ENCODE data around the gene ODC1.
A peak's percentile ranks its signal among the peaks of the same experiment; 100 is the strongest.

ODC1 gene

DNA sequence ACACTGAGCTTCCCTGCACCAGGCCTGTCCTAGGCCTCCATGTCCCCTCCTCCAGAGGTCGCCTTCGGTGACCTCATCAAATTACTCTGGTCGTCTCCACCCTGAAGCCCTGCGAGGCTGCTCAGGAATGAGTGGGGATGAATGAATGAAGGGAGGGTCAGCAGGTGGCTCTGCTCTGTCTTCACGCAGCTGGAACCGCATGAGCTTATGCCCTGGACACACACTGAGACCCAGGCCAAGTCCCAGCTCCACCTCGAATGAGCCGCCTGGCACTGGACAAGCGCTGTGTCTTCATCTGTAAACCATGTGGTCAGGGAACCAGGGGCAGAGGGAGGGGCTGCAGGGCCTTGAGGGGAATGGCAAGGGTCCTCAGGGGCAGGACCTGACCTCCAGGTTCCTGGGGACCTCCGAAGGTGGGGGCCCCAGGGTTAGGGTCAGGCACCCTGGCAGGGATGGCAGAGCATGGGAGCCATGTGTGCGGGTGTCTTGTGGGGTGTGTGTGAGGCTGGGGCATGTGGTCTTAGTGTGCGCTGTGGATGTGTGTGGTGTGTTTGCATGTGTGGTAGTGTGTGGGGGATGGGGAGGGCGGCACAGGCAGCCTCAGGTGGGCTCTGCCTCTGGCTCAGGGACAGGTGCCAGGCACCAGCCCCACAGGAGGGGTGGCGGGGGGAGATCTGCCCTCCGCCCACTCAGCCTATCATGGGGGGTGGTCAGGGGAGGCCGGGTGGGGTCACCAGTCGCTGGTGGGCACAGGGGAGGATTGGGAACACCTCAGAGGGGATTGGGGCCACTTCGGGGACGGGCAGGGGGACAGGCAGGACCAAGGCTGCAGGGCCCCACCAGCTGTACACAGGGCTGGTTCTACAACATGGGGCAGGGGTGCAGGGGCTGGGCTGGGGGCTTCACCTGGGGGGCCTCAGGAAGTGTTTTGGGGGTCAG, 13.9 kb downstream of the ODC1 start:
- TF ChIP-seq BCL11A (tag by site-specific recombination; IDR thresholded peaks at IDR 0.05; ENCODE audit: low read depth): 0 out of 2 replicates have a peak, but pooled peaks have one; percentile 8
- no peak for TF ChIP-seq MZF1 (tag by site-specific recombination; IDR thresholded peaks at IDR 0.05; ENCODE audit: borderline replicate concordance)
- TF ChIP-seq, protein P1, sequence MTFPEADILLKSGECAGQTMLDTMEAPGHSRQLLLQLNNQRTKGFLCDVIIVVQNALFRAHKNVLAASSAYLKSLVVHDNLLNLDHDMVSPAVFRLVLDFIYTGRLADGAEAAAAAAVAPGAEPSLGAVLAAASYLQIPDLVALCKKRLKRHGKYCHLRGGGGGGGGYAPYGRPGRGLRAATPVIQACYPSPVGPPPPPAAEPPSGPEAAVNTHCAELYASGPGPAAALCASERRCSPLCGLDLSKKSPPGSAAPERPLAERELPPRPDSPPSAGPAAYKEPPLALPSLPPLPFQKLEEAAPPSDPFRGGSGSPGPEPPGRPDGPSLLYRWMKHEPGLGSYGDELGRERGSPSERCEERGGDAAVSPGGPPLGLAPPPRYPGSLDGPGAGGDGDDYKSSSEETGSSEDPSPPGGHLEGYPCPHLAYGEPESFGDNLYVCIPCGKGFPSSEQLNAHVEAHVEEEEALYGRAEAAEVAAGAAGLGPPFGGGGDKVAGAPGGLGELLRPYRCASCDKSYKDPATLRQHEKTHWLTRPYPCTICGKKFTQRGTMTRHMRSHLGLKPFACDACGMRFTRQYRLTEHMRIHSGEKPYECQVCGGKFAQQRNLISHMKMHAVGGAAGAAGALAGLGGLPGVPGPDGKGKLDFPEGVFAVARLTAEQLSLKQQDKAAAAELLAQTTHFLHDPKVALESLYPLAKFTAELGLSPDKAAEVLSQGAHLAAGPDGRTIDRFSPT (tag by site-specific recombination; IDR thresholded peaks at IDR 0.05): 0 out of 2 replicates have a peak, but pooled peaks have one; percentile 20
- 0 out of 2 replicates have a peak, but pooled peaks have one; percentile 2 for TF ChIP-seq ZIC2 (tag by site-specific recombination; IDR thresholded peaks at IDR 0.05)
- H3K4me1 ChIP-seq (ENCODE audit: control insufficient read depth, insufficient read depth, low read length): no peaks in the 10 kb centered on the region
- ChIA-PET POLR2A (interaction anchor here (0.8 to 1.8 kb wide), 7 partner anchors 14 to 591 kb away, joined by 3 to 17 read pairs (median 5); partner anchors contain the start of genes ODC1 and TAF1B), CTCF (interaction anchor here (0.6 to 4.6 kb wide), 52 partner anchors 7 to 665 kb away, joined by 3 to 81 read pairs (median 5); partner anchors contain the start of genes CYS1, ODC1 and RRM2)
- peaks cover 0 to 7% of the 10 kb centered on the region in 2 experiments; a peak in 1 of 3 replicates for H3K36me3 ChIP-seq (ENCODE audit: control insufficient read depth in 2 of 2, insufficient read depth in 1 of 2, low read length in 2 of 2)
- no peaks in the 10 kb centered on the region for H3K9me3 ChIP-seq (ENCODE audit: control insufficient read depth, insufficient read depth, low read depth, low read length)
- H3K27ac ChIP-seq (ENCODE audit: extremely low read depth, low read depth, low read length): no peak overlapping the region
- H3K4me3 ChIP-seq (ENCODE audit: low read depth, low read length): no peak overlapping the region

DNA sequence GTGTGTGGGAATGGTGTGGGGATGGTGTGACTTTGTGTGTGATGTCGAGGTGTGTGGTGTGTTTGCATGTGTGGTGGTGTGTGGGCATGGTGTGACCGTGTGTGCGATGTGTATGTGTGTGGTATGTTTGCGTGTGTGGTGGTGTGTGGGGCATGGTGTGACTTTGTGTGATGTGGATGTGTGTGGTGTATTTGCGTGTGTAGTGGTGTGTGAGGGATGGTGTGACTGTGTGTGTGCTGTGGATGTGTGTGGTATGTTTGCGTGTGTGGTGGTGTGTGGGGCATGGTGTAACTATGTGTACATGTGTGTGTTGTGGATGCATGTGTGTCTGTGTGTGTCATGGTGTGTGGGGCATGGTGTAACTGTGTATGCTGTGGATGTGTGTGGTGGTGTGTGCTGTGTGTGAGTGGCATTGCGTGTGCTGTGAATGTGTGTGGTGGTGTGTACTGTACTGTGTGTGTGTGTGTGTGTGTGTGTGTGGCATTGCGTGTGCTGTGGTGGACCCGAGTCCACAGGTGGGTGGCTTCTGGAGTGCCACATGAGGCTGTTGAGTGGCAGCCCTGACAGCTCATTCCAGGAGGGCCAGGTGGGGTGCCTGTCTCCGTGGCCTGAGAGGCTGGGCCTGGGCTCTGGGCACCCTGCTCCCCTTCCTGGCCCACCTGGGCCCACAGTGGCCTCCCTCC, 14.7 kb downstream of the ODC1 start:
- ChIA-PET CTCF (interaction anchor here (0.7 to 4.6 kb wide), 9 partner anchors 13 to 361 kb away, joined by 3 to 81 read pairs (median 5); partner anchors contain the start of genes CYS1, ODC1 and RRM2), POLR2A (interaction anchor here (0.8 kb wide), 1 partner anchor 15 kb away, joined by 3 read pairs; the partner anchor contains the start of gene ODC1)
- H3K27ac ChIP-seq (ENCODE audit: extremely low read depth, low read depth, low read length): no peak overlapping the region
- TF ChIP-seq SCRT2 (tag by site-specific recombination; IDR thresholded peaks at IDR 0.05) (peak; percentile 94), KLF8 (tag by site-specific recombination; IDR thresholded peaks at IDR 0.05) (peak; percentile 3; the same call in 1 of the 2 replicates), ZNF544 (tag by site-specific recombination; IDR thresholded peaks at IDR 0.05) (peak; percentile 52; the same call in 1 of the 2 replicates), ZBTB20 (tag by site-specific recombination; IDR thresholded peaks at IDR 0.05) (0 out of 2 replicates have a peak, but pooled peaks have one; percentile 26), ZNF266 (tag by site-specific recombination; IDR thresholded peaks at IDR 0.05; ENCODE audit: low read depth) (0 out of 2 replicates have a peak, but pooled peaks have one; percentile 16), ZBTB21 (tag by site-specific recombination; IDR thresholded peaks at IDR 0.05) (no peak), ZNF473 (tag by site-specific recombination; IDR thresholded peaks at IDR 0.05) (0 out of 2 replicates have a peak, but pooled peaks have one; percentile 14), ZNF670 (tag by site-specific recombination; IDR thresholded peaks at IDR 0.05; ENCODE audit: low read depth) (peak; percentile 85), EGR2 (tag by site-specific recombination; IDR thresholded peaks at IDR 0.05; ENCODE audit: low read depth) (peak; percentile 2; the same call in 1 of the 2 replicates), ZNF791 (tag by site-specific recombination; IDR thresholded peaks at IDR 0.05) (0 out of 2 replicates have a peak, but pooled peaks have one; percentile 8), ZNF600 (tag by site-specific recombination; IDR thresholded peaks at IDR 0.05) (peak; percentile 66; the same call in 1 of the 2 replicates), ZNF423 (tag by site-specific recombination; IDR thresholded peaks at IDR 0.05) (no peak), SCRT1 (tag by site-specific recombination; IDR thresholded peaks at IDR 0.05; ENCODE audit: borderline replicate concordance) (peak; percentile 87)
- TF ChIP-seq, protein P1 (tag by site-specific recombination; IDR thresholded peaks at IDR 0.05): peak; percentile 74; the same call in 1 of the 2 replicates
- TF ChIP-seq, protein P2, sequence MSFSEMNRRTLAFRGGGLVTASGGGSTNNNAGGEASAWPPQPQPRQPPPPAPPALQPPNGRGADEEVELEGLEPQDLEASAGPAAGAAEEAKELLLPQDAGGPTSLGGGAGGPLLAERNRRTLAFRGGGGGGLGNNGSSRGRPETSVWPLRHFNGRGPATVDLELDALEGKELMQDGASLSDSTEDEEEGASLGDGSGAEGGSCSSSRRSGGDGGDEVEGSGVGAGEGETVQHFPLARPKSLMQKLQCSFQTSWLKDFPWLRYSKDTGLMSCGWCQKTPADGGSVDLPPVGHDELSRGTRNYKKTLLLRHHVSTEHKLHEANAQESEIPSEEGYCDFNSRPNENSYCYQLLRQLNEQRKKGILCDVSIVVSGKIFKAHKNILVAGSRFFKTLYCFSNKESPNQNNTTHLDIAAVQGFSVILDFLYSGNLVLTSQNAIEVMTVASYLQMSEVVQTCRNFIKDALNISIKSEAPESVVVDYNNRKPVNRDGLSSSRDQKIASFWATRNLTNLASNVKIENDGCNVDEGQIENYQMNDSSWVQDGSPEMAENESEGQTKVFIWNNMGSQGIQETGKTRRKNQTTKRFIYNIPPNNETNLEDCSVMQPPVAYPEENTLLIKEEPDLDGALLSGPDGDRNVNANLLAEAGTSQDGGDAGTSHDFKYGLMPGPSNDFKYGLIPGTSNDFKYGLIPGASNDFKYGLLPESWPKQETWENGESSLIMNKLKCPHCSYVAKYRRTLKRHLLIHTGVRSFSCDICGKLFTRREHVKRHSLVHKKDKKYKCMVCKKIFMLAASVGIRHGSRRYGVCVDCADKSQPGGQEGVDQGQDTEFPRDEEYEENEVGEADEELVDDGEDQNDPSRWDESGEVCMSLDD (tag by site-specific recombination; IDR thresholded peaks at IDR 0.05): 0 out of 2 replicates have a peak, but pooled peaks have one; percentile 27
- TF ChIP-seq, protein P3, sequence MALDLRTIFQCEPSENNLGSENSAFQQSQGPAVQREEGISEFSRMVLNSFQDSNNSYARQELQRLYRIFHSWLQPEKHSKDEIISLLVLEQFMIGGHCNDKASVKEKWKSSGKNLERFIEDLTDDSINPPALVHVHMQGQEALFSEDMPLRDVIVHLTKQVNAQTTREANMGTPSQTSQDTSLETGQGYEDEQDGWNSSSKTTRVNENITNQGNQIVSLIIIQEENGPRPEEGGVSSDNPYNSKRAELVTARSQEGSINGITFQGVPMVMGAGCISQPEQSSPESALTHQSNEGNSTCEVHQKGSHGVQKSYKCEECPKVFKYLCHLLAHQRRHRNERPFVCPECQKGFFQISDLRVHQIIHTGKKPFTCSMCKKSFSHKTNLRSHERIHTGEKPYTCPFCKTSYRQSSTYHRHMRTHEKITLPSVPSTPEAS (tag by site-specific recombination; IDR thresholded peaks at IDR 0.05): peak; percentile 78
- TF ChIP-seq, protein P4, sequence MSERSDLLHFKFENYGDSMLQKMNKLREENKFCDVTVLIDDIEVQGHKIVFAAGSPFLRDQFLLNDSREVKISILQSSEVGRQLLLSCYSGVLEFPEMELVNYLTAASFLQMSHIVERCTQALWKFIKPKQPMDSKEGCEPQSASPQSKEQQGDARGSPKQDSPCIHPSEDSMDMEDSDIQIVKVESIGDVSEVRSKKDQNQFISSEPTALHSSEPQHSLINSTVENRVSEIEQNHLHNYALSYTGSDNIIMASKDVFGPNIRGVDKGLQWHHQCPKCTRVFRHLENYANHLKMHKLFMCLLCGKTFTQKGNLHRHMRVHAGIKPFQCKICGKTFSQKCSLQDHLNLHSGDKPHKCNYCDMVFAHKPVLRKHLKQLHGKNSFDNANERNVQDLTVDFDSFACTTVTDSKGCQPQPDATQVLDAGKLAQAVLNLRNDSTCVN (tag by site-specific recombination; optimal IDR thresholded peaks at IDR 0.05): peak; percentile 22

More for the DNA sequence above, 14.7 kb downstream of the ODC1 start:
- Histone ChIP-seq H3K9me3 (ENCODE audit: control insufficient read depth, insufficient read depth, low read depth, low read length) (no peaks in the 10 kb centered on the region), H3K4me1 (ENCODE audit: control insufficient read depth, insufficient read depth, low read length) (no peaks in the 10 kb centered on the region), H3K36me3 (ENCODE audit: control insufficient read depth in 2 of 2, insufficient read depth in 1 of 2, low read length in 2 of 2) (no peaks in the 10 kb centered on the region), H3K4me3 (ENCODE audit: low read depth, low read length) (no peak overlapping the region)
